GM19397 (cell line): Measurements from ENCODE around the gene GPR173.
A peak's percentile ranks its signal among the peaks of the same experiment; 100 is the strongest.

Experiments used
- ATAC-seq: cut with Tn5 transposase; IDR thresholded peaks from one replicate; pipeline ENCODE4 v1.9.1; 2021; ENCODE audit warnings: mild to moderate bottlenecking, moderate library complexity; ENCODE audit not compliant: unreplicated experiment

Gene GPR173

DNA sequence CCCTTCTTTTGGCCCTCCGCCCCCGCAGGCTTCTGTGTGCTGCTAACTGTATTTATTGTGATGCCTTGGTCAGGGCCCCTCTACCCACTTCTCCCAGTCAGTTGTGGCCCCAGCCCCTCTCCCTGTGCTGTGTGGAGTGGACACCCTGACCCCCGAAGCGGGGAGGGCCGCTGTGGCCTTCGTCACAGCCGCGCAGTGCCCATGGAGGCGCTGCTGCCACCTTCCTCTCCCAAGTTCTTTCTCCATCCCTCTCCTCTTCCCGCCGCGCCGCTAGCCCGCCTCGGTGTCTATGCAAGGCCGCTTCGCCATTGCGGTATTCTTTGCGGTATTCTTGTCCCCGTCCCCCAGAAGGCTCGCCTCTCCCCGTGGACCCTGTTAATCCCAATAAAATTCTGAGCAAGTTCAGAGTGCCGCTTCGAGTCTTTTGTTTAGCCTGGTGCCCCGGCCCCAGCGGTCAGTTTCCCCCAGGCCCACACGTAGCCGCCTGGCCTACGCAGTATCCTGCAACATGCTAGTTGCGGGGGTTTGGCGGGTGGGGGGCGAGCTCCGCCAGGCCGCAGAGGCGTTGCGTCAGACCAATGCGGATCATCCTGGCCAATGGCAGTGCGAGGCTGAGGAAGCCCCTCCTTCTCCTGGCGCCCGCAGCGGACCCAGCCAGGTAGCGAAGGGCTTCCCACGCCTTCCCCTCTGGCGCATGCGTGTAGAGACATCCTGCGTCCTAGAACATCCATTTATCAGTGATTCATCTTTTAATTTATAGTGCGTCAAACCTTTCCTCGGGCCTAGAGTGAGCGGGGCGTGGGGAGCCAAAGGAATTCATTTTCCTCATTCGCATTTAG is 39.8 kb downstream of the GPR173 start:
- no peak for ATAC-seq

DNA sequence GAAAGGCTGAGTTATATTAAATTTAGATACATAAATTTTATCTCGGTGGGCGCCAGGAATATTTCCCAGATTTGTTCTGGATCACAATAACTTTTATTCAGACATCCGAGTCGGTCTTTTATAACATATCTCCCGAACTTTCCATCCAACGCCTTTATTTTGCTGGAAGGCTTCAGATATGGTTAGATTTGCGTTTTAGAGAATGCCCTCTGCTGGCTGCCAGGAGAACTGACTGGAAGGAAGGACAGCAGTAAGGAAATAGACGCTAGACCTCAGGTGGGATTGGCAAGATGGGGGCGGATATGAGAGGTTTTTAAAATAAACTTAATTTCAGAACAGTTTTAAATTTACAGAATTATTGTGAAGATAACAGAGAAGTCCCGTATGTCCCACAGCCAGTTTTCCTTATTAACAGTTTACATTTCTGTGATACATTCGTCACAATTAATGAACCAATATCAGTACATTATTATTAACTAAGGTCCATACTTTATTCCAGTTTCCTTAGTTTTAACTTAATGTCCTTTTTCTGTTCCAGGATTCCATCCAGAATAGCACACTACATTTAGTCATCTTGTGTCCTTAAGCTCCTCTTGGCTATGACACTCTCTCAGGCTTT is 40.7 kb downstream of the GPR173 start:
- no peak for ATAC-seq

DNA sequence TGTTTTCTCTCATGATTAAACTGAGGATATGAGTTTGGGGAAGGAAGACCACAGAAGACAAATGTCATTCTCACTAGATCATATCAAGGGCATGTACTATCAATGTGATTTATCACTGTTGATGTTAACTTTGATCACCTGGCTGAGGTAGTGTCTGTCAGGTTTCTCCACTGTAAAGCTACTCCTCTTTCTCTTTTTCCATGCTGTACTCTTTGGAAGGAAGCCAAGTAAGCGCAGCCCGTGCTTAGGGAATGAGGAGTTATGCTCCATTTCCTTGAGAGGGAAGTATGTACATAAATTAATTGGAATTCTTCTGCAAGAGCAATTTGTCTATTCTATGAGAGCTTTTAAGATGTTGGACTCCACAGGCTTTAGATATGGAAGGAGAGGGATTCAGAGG is 41.3 kb downstream of the GPR173 start:
- ATAC-seq = no peak

DNA sequence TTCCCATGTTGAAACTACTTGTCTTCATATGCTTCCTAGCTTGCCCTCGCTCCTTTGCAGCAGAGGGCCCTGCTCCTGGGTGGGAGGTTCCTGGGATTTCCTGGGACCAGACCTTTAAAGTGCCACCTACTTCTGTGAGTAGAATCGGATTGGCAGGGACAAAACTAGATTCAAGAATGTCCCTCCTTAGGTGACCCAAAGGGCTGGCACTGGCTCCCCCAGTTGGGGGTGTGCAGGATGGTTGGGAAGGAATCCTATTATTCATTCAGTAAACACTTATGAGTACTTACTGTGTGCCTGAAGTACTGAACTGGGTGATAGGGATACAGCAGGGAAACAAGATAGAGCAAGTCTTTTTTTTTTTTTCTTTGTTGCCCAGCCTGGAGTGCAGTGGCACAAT is 42.8 kb downstream of the GPR173 start:
- ATAC-seq = no peak

DNA sequence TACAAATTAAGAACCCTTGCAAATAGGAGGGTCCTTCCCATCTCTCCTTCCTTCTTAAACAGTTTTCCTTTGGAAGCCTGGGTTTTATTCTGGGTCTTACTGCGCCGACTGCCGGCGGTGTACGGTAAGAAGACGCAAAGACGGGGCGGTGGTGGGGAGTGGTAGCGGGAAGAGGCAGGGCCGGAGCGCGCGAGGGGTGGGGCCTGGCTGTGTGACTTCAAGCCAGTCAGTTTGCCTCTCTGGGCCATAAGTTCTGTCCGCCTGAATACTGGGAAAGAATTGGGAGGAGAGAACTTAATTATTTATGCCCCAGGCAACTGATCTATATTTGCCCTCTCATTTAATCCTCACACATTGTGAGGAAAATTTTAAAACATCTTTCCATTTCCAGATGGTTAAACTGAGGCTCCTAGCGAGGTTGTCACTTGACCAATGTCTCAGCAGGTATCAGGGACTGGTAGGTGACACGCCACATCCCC is 44.6 kb downstream of the GPR173 start:
- ATAC-seq = peak; percentile 50

DNA sequence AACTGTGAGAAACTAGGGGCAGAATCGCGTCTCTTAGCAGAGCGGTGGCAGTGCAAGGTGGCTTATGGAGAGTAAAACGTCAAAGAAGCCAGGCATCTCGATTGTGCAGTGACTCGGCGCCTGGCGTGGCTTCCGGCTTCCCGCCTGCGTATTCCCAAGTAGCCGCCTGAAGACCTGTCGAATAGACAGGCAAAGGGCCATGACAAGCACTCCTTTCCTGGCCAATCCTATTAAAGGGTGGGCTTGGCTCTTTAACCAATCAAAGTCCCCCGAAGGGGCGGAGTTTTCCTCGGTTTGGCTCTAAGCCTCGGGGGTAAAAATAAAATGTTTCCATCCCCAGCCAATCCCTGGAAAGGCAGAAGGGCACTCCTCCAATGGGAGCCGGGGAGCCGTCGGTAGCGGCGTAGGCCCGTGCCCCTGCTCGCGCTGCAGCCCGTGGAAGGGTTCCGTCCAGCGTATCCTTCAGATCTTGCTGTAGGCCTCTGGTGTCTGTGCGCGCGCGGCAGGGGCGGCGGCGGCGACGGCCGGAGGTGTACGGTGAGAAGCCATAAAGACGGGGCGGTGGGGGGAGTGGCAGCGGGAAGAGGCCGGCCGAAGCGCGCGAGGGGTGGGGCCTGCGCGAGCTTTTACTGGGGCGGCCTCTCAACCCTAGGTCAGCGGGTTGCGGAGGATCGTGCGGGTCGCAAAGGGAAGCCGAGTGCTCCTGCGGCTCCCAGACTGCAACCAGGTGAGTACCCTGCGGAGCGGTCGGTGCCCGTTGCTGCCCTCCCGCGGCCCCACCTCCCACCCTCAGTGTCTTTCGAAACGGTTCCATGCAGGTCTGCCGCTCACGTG is 45.4 kb downstream of the GPR173 start, which contains the start of gene KANTR:
TSS of gene KANTR (plus strand) at position 395 of the 834 bp plus-strand sequence. CDS start 30,131 bp downstream, outside the sequence.
- ATAC-seq = peak; percentile 84

DNA sequence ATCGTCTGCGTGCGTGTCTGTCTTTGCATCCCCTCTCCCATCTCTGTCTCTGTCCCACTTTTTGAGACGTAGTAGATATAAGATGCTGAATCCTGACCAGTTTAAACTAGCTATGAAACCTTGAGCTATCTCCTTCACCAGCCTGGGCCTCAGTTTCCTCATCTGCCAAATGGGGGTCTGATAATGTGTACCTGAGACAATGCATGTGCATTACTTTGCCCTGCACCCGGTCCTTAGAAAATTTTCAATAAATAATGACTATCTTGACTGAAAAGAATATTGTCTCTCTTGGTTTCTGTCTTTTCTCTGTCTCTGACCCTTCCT is 46.0 kb downstream of the GPR173 start:
- ATAC-seq = no peak

DNA sequence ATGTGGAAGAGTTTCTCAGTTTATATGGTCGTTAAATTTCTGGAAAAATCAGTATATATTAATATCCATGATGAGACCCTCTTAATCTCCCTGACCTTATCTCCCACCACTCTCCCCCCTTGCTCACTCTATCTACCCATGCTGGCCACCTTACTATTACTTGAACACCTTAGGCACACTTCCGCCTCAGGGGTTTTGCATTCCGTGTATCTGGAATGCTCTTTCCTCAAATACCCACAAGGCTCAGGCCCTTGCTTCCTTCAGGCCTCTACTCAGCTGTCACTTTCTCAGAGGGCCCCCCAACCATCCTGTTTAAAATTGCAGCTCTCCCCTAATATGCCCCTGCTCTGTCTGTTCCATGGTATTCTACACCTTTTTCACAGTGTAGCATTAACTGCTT is 47.2 kb downstream of the GPR173 start:
- ATAC-seq = no peak

DNA sequence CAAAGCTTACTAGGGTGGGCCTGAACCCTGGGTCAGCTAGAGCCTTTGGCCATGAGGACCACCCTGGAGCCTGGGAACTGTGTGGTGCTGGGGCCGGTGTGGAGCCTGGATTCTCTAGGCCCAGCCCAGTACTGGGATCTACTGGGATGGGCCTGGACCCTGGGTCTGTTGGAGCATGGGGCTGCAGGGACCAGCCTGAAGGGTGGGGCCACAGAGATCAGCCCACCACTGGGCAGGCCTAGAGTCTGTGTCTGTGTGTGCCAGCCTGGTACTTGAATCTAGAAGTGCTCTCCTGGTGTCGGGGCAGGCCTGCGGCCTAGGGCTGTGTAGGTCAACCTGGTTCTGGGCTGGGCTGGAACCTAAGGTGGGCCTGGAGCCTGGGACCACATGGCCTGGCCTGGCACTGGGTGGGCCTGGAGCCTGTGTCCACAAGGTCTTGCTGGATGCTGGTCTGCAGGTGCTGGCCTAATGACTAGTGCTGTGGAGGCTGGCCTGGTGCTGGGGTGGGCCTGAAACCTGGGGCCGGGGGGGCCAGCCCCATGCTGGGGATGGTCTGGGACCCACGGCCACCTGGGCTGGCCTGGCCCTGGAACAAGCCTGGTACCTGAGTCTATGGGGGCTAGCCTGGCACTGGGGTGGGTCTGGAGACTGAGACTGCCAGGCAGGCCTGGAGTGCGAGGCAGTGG is 66.4 kb downstream of the GPR173 start:
- no peak for ATAC-seq

DNA sequence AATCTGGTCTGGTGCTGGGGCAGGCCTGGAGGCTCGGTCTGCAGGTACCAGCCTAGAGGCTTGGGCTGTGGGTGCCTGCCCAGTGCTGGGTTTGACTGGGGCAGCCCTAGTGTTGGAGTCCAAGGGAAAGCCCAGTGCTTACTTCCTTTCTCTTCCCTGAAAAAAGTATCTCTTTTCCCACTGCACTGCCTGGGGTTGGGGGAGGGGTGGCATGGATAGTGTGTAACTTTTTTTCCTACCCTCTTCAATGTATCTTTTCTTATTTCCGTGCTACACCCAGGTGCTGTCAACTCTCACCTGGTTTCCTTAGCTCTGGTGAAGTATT is 66.9 kb downstream of the GPR173 start:
- no peak for ATAC-seq

DNA sequence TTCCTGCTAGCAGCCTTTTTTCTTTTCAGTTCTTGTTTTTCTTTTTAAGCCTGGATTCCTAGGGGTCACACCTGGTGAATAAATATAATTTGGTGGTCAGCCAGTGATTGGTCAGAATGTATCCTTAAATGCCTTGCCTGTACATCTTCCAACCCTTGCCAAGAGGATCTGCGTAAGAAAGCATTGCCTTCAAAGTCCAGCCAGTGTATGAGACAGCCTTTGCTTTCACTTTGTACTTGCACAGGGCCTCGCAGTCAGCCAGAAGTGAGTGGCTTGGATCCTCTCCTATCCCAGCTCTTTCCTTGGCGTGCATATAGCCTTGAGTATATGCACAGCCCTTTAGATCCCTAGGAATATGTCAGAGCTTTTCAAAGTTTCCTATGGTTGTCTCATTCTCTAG is 67.5 kb downstream of the GPR173 start:
- no peak for ATAC-seq

DNA sequence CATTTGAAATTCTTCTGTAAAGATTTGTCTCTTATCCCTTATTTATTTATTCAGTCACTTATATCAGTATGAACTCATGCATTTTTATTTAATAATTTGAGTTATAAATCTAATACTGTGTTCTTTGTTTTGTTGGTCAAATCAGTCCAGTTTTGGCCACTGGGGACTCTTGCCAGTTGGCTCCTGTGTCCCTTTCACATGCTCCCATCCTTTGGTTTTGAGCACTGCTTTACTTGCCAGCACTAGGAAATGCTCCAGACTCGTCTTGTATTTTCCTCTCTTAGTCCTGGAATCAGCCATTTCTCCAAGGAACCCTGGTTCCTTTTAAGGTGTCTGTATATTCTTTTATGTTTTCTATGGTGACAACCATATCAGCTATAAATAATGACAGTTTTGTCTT is 73.4 kb downstream of the GPR173 start:
- no peak for ATAC-seq

DNA sequence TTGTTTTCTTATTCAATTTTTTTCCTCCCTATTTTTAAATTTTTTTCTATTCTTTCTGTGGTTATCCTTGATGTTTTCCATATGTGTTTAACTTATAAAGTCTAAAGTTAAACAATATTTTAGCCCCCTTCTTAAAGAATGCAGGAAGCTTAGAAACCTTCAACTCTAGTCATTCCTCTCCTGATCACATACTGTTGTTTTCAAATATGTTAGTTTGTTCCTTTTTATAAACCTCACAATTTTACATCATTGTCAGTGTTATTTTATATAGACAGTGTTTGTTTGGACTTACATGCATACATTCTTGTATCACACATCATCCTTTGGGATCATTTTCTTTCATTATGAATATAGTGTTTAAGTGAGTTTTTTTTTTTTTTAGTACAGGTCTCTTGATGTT is 76.9 kb downstream of the GPR173 start:
- no peak for ATAC-seq

DNA sequence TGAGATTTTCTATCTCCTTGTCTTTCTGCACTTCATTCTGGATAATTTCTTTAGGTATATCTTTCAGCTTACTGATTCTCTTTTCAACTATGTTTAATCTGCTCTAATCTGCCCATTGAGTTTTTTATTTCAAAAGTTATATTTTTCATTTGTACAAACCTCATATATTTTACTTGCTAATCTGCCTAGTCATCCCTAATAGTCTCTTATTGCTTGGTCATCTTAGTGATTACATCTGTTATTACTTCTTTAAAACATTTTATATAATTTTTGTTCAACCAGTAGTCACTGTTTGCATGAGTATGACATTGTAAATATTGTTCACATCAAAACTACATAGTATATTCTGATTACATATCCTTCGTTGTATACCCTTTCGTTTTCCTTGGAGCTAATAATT is 77.8 kb downstream of the GPR173 start:
- no peak for ATAC-seq

DNA sequence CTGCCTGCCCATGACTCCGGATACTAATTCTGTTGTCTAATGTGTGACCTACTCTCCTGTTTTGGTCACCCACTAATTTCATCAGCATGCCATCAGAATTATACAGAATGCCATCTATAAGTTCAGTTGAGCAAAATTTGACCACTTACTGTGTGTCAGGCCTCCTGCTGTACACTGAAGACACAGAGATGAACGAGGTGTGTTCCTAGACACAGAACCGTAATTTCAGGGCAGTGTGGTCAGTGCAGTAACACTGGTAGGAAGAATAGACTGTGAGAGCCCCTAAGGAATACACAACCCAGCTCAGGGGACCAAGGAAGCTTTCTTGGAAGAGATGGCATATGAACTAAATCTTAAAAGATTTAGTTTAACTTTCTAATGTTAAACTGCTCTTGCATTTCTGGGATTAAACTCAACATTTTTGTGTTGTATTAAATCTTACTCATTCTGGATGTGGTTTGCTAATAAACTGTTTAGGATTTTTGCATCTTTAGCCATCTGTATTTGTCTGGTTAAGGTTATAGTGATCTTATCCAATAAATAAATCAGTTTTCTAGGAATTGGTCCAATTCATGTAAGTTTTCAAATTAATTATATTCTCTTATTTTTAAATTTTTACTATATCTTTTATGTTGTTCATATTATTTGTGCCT is 79.6 kb downstream of the GPR173 start:
- ATAC-seq = no peak
